Osteocyte (in vitro differentiated cells): ENCODE measurements around the gene IER5. TPM values are rescaled to one million over a fixed set of nuclear protein-coding genes. Genes with fewer than 3 reads are reported as not detected.

Source experiments
- DNase-seq: peaks from one replicate; pipeline ENCODE4 v3.0.0; 2021; ENCODE audit warnings: mixed read lengths; ENCODE audit not compliant: unreplicated experiment; ENCODE audit errors: extremely low spot score
- H3K27ac Mint-ChIP-seq: one replicate; pipeline ENCODE4 v1.8.0; 2021; ENCODE audit warnings: mild to moderate bottlenecking, mixed read lengths; ENCODE audit not compliant: unreplicated experiment
- H3K27me3 Mint-ChIP-seq: one replicate; pipeline ENCODE4 v1.8.0; 2021; ENCODE audit warnings: mixed read lengths; ENCODE audit not compliant: unreplicated experiment
- H3K36me3 Mint-ChIP-seq: one replicate; pipeline ENCODE4 v1.8.0; 2021; ENCODE audit warnings: mixed read lengths; ENCODE audit not compliant: unreplicated experiment
- H3K4me1 Mint-ChIP-seq: one replicate; pipeline ENCODE4 v1.8.0; 2021; ENCODE audit warnings: mixed read lengths; ENCODE audit not compliant: unreplicated experiment
- H3K4me3 Mint-ChIP-seq: one replicate; pipeline ENCODE4 v1.8.0; 2021; ENCODE audit warnings: mild to moderate bottlenecking, moderate library complexity, mixed read lengths; ENCODE audit not compliant: unreplicated experiment
- H3K9me3 Mint-ChIP-seq: one replicate; pipeline ENCODE4 v1.8.0; 2021; ENCODE audit warnings: mixed read lengths; ENCODE audit not compliant: unreplicated experiment
- CTCF ChIP-seq: fragments of 200-600 bp; sonication (generic); IDR thresholded peaks from 2 replicates; pipeline ENCODE4 v1.5.0; 2021; ENCODE audit warnings: antibody characterized with exemption, mild to moderate bottlenecking, moderate library complexity
- total RNA-seq: library from RNA; stranded (reverse); gene quantifications from 2 replicates; pipeline ENCODE4 v1.2.1, GENCODE V29; 2021

The IER5 gene
- total RNA-seq, 1 donor from 2014 or later, result 29.8 TPM

GRCh38 chr1:181097242-181097641 is 8.7 kb downstream of the IER5 start:
- no peak for TF ChIP-seq CTCF
- peak overlapping the region; percentile 23 for H3K4me3 Mint-ChIP-seq
- H3K36me3 Mint-ChIP-seq, result peaks cover 7% of the 10 kb centered on the region
- no peaks in the 10 kb centered on the region for H3K9me3 Mint-ChIP-seq
- no peak for DNase-seq
- peaks cover 96% of the 10 kb centered on the region for H3K4me1 Mint-ChIP-seq
- H3K27ac Mint-ChIP-seq, result peak overlapping the region; percentile 62
- H3K27me3 Mint-ChIP-seq, result no peaks in the 10 kb centered on the region

- Mint-ChIP-seq H3K27me3 (no peaks in the 10 kb centered on the region), H3K9me3 (no peaks in the 10 kb centered on the region), H3K4me3 (no peak overlapping the region), H3K36me3 (no peaks in the 10 kb centered on the region), H3K4me1 (peaks cover 98% of the 10 kb centered on the region), H3K27ac (peak overlapping the region; percentile 73)
- DNase-seq, result no peak
- no peak for TF ChIP-seq CTCF
Measured at GRCh38 chr1:181099152-181100014, 10.9 kb downstream of the IER5 start.

DNA sequence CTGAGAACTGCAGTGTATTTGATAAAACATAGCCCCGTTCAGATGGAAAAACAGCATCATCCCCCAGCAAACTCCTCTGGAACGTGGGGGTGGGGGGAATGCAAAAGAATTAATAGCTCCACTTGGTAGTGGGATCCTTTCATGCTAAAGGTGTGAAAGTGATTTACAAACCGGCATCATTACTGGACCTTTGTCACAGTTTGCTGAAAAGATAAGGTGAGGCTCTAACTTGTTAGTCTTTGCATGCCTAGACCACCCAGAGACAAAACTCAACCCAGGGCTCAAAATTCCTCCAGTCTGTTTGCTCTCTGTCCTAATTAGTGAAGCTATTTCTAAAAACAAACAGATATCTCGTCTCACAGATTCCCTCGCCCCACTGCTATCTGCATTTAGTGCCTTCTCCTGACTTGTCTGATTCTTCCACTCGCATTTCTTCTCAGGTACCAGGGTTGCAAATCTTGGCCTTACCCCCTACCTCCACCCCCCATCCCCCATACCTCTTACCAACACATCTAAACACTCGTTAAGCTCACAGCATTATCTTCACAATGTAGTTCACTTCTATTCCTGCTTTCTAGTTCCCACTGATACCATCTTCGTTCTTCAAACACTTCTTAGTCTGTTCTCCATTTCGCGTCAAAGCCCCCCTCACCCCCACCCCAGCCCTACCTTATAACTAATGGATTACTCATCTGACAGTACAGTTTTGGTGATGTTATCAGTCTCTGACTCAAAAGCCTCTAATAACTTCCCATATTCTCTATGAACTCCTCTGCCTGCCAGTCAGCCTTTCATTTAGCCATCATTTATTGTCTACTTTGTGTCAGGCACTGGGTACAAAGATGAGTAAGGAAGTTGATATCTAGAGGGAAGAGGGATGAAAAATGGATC is 11.8 kb downstream of the IER5 start:
- TF ChIP-seq CTCF, result no peak
- no peaks in the 10 kb centered on the region for H3K27me3 Mint-ChIP-seq
- DNase-seq, result no peak
- peak overlapping the region; percentile 73 for H3K27ac Mint-ChIP-seq
- H3K9me3 Mint-ChIP-seq, result no peaks in the 10 kb centered on the region
- H3K4me3 Mint-ChIP-seq, result no peak overlapping the region
- no peaks in the 10 kb centered on the region for H3K36me3 Mint-ChIP-seq
- peaks cover 92% of the 10 kb centered on the region for H3K4me1 Mint-ChIP-seq

GRCh38 chr1:181100934-181101333 is 12.4 kb downstream of the IER5 start:
- no peaks in the 10 kb centered on the region for H3K36me3 Mint-ChIP-seq
- H3K9me3 Mint-ChIP-seq, result no peaks in the 10 kb centered on the region
- no peak for TF ChIP-seq CTCF
- H3K4me1 Mint-ChIP-seq, result peaks cover 88% of the 10 kb centered on the region
- H3K27me3 Mint-ChIP-seq, result no peaks in the 10 kb centered on the region
- H3K27ac Mint-ChIP-seq, result peak overlapping the region; percentile 53
- H3K4me3 Mint-ChIP-seq, result no peak overlapping the region
- no peak for DNase-seq
